A549 (cell line): ENCODE measurements around the gene KCTD15. TPM values are rescaled to one million over a fixed set of nuclear protein-coding genes. Genes with fewer than 3 reads are reported as not detected.

Source experiments
- ATAC-seq, 2 experiments: fragments of 200-7000 bp in 1 of 2; fragments of >200 bp in 1 of 2; cut with Nextera tagmentation in 1 of 2; cut with Tn5 transposase in 1 of 2; 3 replicates each; pipeline versions ENCODE4 v1.8.0 to v1.9.1; 2018 to 2020; ENCODE audit warnings: mild to moderate bottlenecking in 1 of 2, moderate library complexity in 1 of 2
- CTCF ChIA-PET: fragments of 300-600 bp; sonication (Branson Sonifier 250); formaldehyde crosslinking; extraction: SDS; loops from one replicate; lab custom pipeline; 2021; ENCODE audit warnings: antibody characterized with exemption, inconsistent platforms; lab: Yijun Ruan, JAX
- POLR2A ChIA-PET: fragments of 350-600 bp; formaldehyde crosslinking; extraction: SDS; loops from one replicate; lab custom pipeline; 2021; ENCODE audit warnings: antibody characterized with exemption, inconsistent platforms; lab: Yijun Ruan, JAX
- DNase-seq, 2 experiments: peaks; one replicate each; pipeline versions ENCODE4 v3.0.0 to v3.0.0-alpha.2; 2011 to 2016; ENCODE audit warnings: low read depth in 1 of 2, low spot score in 1 of 2
- FAIRE-seq: peaks from 2 replicates; lab custom pipeline; 2011; peaks lifted over from hg19 to GRCh38; lab: Jason Lieb, UNC
- H3K27ac ChIP-seq, 2 experiments: fragments of >200 bp; sonication (Bioruptor Twin); formaldehyde crosslinking; 3 replicates each; pipeline ENCODE4 v1.5.1; 2016 to 2017
- H3K4me1 ChIP-seq: fragments of >200 bp; sonication (Bioruptor Twin); formaldehyde crosslinking; 3 replicates; pipeline ENCODE4 v1.6.1; 2016
- H3K4me2 ChIP-seq: fragments of >200 bp; sonication (Bioruptor Twin); formaldehyde crosslinking; 3 replicates; pipeline ENCODE4 v1.6.1; 2016
- H3K4me3 ChIP-seq: fragments of >200 bp; sonication (Bioruptor Twin); formaldehyde crosslinking; 3 replicates; pipeline ENCODE4 v1.5.1; 2016
- H3K9me3 ChIP-seq: fragments of >200 bp; sonication (Bioruptor Twin); formaldehyde crosslinking; 3 replicates; pipeline ENCODE4 v1.6.1; 2016
- BCL3 ChIP-seq: fragments of >200 bp; sonication (Bioruptor Twin); formaldehyde crosslinking; IDR thresholded peaks from 3 replicates; pipeline ENCODE4 v1.6.1; 2016
- BHLHE40 ChIP-seq: IDR thresholded peaks from 2 replicates; pipeline ENCODE4 v1.6.1; 2012; ENCODE audit warnings: low read depth, low read length, inconsistent platforms
- CBX8 ChIP-seq: fragments of 200-600 bp; sonication (generic); IDR thresholded peaks from 2 replicates; pipeline ENCODE4 v1.6.1; 2016
- CEBPB ChIP-seq, 2 experiments: fragments of >200 bp in 1 of 2; sonication (Bioruptor Twin) in 1 of 2; formaldehyde crosslinking in 1 of 2; IDR thresholded peaks; 2 replicates each; pipeline ENCODE4 v1.6.1; 2012 to 2016
- CHD4 ChIP-seq: fragments of 200-600 bp; sonication (generic); IDR thresholded peaks from 2 replicates; pipeline ENCODE4 v1.6.1; 2016; ENCODE audit warnings: antibody characterized with exemption, mild to moderate bottlenecking, borderline replicate concordance
- CTCF ChIP-seq: fragments of >200 bp; sonication (Bioruptor Twin); formaldehyde crosslinking; IDR thresholded peaks from 3 replicates; pipeline ENCODE4 v1.5.1; 2016
- EHMT2 ChIP-seq: fragments of 200-600 bp; sonication (generic); IDR thresholded peaks from 2 replicates; pipeline ENCODE4 v1.6.1; 2016; ENCODE audit warnings: antibody characterized with exemption, low read depth, mild to moderate bottlenecking, moderate library complexity
- ESRRA ChIP-seq: fragments of 150-350 bp; IDR thresholded peaks from 2 replicates; pipeline ENCODE4 v1.6.1; 2014; ENCODE audit warnings: mild to moderate bottlenecking, low read length, borderline replicate concordance
- FOSB ChIP-seq: fragments of 250-450 bp; sonication (Bioruptor Pico); IDR thresholded peaks from 2 replicates; pipeline ENCODE4 v1.5.0; 2020; ENCODE audit warnings: mild to moderate bottlenecking, moderate library complexity
- FOSL2 ChIP-seq, 2 experiments: fragments of 450-650 bp in 1 of 2; fragments of >200 bp in 1 of 2; sonication (Bioruptor Twin) in 1 of 2; formaldehyde crosslinking; IDR thresholded peaks; 2 replicates each; pipeline versions ENCODE4 v1.5.0 to v1.6.1; 2016 to 2020; ENCODE audit warnings: mild to moderate bottlenecking in 1 of 2, moderate library complexity in 1 of 2
- FOXS1 ChIP-seq: fragments of 250-450 bp; sonication (Bioruptor Pico); IDR thresholded peaks from 2 replicates; pipeline ENCODE4 v1.5.0; 2020; ENCODE audit warnings: mild to moderate bottlenecking, moderate library complexity
- GATA3 ChIP-seq: IDR thresholded peaks from 2 replicates; pipeline ENCODE4 v1.6.1; 2012; ENCODE audit warnings: borderline replicate concordance
- HEYL ChIP-seq: fragments of 250-450 bp; sonication (Bioruptor Pico); IDR thresholded peaks from 2 replicates; pipeline ENCODE4 v1.8.0; 2021; ENCODE audit warnings: mild to moderate bottlenecking, moderate library complexity
- HOXB5 ChIP-seq: fragments of 250-450 bp; sonication (Bioruptor Pico); IDR thresholded peaks from 2 replicates; pipeline ENCODE4 v1.5.0; 2020; ENCODE audit warnings: mild to moderate bottlenecking, moderate library complexity
- JUNB ChIP-seq: fragments of >200 bp; sonication (Bioruptor Twin); formaldehyde crosslinking; IDR thresholded peaks from 2 replicates; pipeline ENCODE4 v1.6.1; 2016
- KDM5A ChIP-seq: fragments of 200-600 bp; sonication (generic); IDR thresholded peaks from 2 replicates; pipeline ENCODE4 v1.6.1; 2016; ENCODE audit warnings: antibody characterized with exemption, mild to moderate bottlenecking
- MAX ChIP-seq: IDR thresholded peaks from 2 replicates; pipeline ENCODE4 v1.6.1; 2012
- MAZ ChIP-seq: fragments of 150-350 bp; IDR thresholded peaks from 2 replicates; pipeline ENCODE4 v1.6.1; 2014; ENCODE audit warnings: antibody characterized with exemption, low read depth, low read length, borderline replicate concordance
- MYC ChIP-seq: IDR thresholded peaks from 2 replicates; pipeline ENCODE4 v1.6.1; 2012; ENCODE audit warnings: mild to moderate bottlenecking, inconsistent platforms, low read length, improper control_type of control experiment, borderline replicate concordance
- NPAS2 ChIP-seq: fragments of 250-450 bp; sonication (Bioruptor Pico); IDR thresholded peaks from 2 replicates; pipeline ENCODE4 v1.8.0; 2022; ENCODE audit warnings: mild to moderate bottlenecking, moderate library complexity, borderline replicate concordance
- NR3C1 ChIP-seq: fragments of >200 bp; sonication (Bioruptor Twin); formaldehyde crosslinking; IDR thresholded peaks from 3 replicates; pipeline ENCODE4 v1.6.1; 2017
- PBX3 ChIP-seq: IDR thresholded peaks from 2 replicates; pipeline ENCODE4 v1.6.1; 2012
- POLR2A ChIP-seq: IDR thresholded peaks from 2 replicates; pipeline ENCODE4 v1.6.1; 2012; ENCODE audit warnings: mild to moderate bottlenecking, low read length
- RCOR1 ChIP-seq: fragments of 150-350 bp; IDR thresholded peaks from 2 replicates; pipeline ENCODE4 v1.6.1; 2014; ENCODE audit warnings: antibody characterized with exemption, low read length, low read depth
- RFX5 ChIP-seq: fragments of 450-650 bp; IDR thresholded peaks from 2 replicates; pipeline ENCODE4 v1.7.1; 2014; ENCODE audit warnings: antibody characterized with exemption, mild to moderate bottlenecking, moderate library complexity
- RNF2 ChIP-seq: fragments of 200-600 bp; sonication (generic); IDR thresholded peaks from 2 replicates; pipeline ENCODE4 v1.6.1; 2016; ENCODE audit warnings: low read depth, mild to moderate bottlenecking, antibody characterized with exemption, moderate library complexity, borderline replicate concordance
- TP53 ChIP-seq: fragments of 250-450 bp; sonication (Bioruptor Pico); IDR thresholded peaks from 2 replicates; pipeline ENCODE4 v1.5.0; 2021; ENCODE audit warnings: mild to moderate bottlenecking, moderate library complexity
- WGBS: methylation state at CpG from one replicate; pipeline ENCODE4 v1.1.6; 2017; ENCODE audit errors: missing lambda C conversion rate; 5-methylcytosine and 5-hydroxymethylcytosine counted together
- polyA plus RNA-seq, 4 experiments: library from polyadenylated mRNA; depleted of rRNA in 3 of 4; stranded (reverse); fragments of >200 nt; fragmentation: RNase III in 1 of 4; extraction: RNeasy Plus Mini Kit Qiagen cat#74134 plus additional on column Dnase treatment in 1 of 4; gene quantifications; 2 replicates in 3 of 4; 3 replicates in 1 of 4; pipeline ENCODE4 v1.2.3, GENCODE V29; 2011 to 2017

Gene KCTD15
- polyA plus RNA-seq, 2 of the 4 experiments (the other 2 are of a cell fraction): 54.0 to 56.5 TPM

DNA sequence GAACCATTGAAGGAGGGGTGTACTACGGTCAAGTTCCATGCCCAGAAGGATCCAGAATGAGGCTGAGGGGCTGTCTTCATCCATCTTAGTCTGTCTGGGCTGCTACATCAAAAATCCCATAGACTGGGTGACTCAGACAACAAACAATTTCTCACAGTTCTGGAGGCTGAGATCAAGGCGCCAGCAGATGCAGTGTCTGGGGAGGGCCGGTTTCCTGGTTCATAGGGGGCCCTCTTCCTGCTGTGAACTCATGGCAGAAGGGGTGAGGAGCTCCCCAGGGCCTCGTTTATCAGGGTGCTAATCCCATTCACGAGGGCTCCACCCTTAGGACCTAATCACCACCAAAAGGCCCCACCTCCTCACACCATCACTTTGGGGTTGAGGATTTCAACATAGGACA lies 14.7 kb upstream of the KCTD15 start:
- CTCF ChIA-PET: interaction anchor here (1.2 to 12.7 kb wide), 8 partner anchors 12 to 598 kb away, joined by 3 to 313 read pairs (median 44); partner anchors contain the start of gene KCTD15
- 20% methylated on average over 5 of the region's 5 CpGs for WGBS
- FAIRE-seq: no peak
- no peak overlapping the region for H3K4me3 ChIP-seq
- no peak for TF ChIP-seq RNF2
- no peak for TF ChIP-seq CBX8
- peak; percentile 16; the same call in 1 of the 2 replicates for TF ChIP-seq JUNB
- no peak for TF ChIP-seq KDM5A
- no peak for TF ChIP-seq RCOR1
- no peak for TF ChIP-seq NPAS2 (CRISPR knock-in tag)
- TF ChIP-seq PBX3: no peak
- no peak for TF ChIP-seq MAZ
- TF ChIP-seq BHLHE40: no peak
- TF ChIP-seq POLR2A: no peak
- no peak for TF ChIP-seq FOSB
- TF ChIP-seq TP53 (CRISPR knock-in tag): no peak
- no peak for TF ChIP-seq FOXS1
- TF ChIP-seq GATA3: no peak
- TF ChIP-seq MYC: no peak
- TF ChIP-seq HOXB5 (CRISPR knock-in tag): 0 out of 2 replicates have a peak, but pooled peaks have one; percentile 23
- TF ChIP-seq CTCF: no peak
- no peak for TF ChIP-seq EHMT2
- TF ChIP-seq RFX5: no peak
- TF ChIP-seq HEYL (CRISPR knock-in tag): no peak
- TF ChIP-seq MAX: peak; percentile 74; the same call in 1 of the 2 replicates
- peak; percentile 21; the same call in 1 of the 2 replicates for TF ChIP-seq FOSL2 (IDR thresholded peaks at IDR 0.05)
- peak; percentile 55 for TF ChIP-seq FOSL2 (CRISPR knock-in tag; IDR thresholded peaks at IDR 0.05)
- TF ChIP-seq ESRRA: no peak
- no peak for TF ChIP-seq BCL3
- no peak for TF ChIP-seq CHD4
- no peak for TF ChIP-seq NR3C1
- no peak for TF ChIP-seq CEBPB (IDR thresholded peaks at IDR 0.05)
- peak overlapping the region in 1 of 2 experiments; percentile 31; a peak in 1 of 6 replicates for H3K27ac ChIP-seq
- 0 out of 3 replicates have a peak, but pooled peaks cover 5% of the 10 kb centered on the region for H3K9me3 ChIP-seq
- peak; percentile 49 to 68 for DNase-seq
- peak overlapping the region; percentile 17; the same call in 1 of the 3 replicates for H3K4me2 ChIP-seq
- POLR2A ChIA-PET: no interaction called here
- ATAC-seq: peak in 1 of 2 experiments; percentile 38; a peak in 3 of 6 replicates
- peaks cover 30% of the 10 kb centered on the region for H3K4me1 ChIP-seq
